DND-41 (cell line): ENCODE data around the gene EN1.

Experiments
- ATAC-seq: fragments of 200-7000 bp; cut with Tn5 transposase; 3 replicates; pipeline ENCODE4 v1.9.1; 2021; ENCODE audit warnings: low read depth; ENCODE audit not compliant: insufficient read depth
- DNase-seq: peaks from one replicate; pipeline ENCODE4 v3.0.0-alpha.2; 2020
- H2AFZ ChIP-seq: 2 replicates; pipeline ENCODE4 v1.6.0; 2012; ENCODE audit warnings: low read depth, low read length
- H3K27ac ChIP-seq: 2 replicates; pipeline ENCODE4 v1.5.1; 2012; ENCODE audit warnings: low read length, inconsistent platforms
- H3K27me3 ChIP-seq: fragments of 200-600 bp; sonication (generic); 2 replicates; pipeline ENCODE4 v1.6.0; 2012; ENCODE audit warnings: low read length, mild to moderate bottlenecking, inconsistent platforms; ENCODE audit not compliant: insufficient read depth, poor library complexity
- H3K36me3 ChIP-seq: 2 replicates; pipeline ENCODE4 v1.5.1; 2012; ENCODE audit warnings: low read length, inconsistent platforms; ENCODE audit not compliant: insufficient read depth
- H3K4me1 ChIP-seq: 2 replicates; pipeline ENCODE4 v1.5.1; 2012; ENCODE audit warnings: mild to moderate bottlenecking, low read length; ENCODE audit not compliant: insufficient read depth
- H3K4me2 ChIP-seq: 2 replicates; pipeline ENCODE4 v1.6.0; 2012; ENCODE audit warnings: mild to moderate bottlenecking, moderate library complexity, low read length, inconsistent platforms; ENCODE audit not compliant: insufficient read depth
- H3K4me3 ChIP-seq, 2 experiments: fragments of 200-600 bp in 1 of 2; shearing (Covaris generic) in 1 of 2; 2 replicates each; pipeline ENCODE4 v1.5.1; 2012 to 2016; ENCODE audit warnings: inconsistent platforms in 2 of 2, low read length in 2 of 2, mild to moderate bottlenecking in 2 of 2, low read depth in 1 of 2, moderate library complexity in 1 of 2
- H3K79me2 ChIP-seq: 2 replicates; pipeline ENCODE4 v1.6.0; 2012; ENCODE audit warnings: low read length, inconsistent platforms; ENCODE audit not compliant: insufficient read depth
- H3K9ac ChIP-seq: 2 replicates; pipeline ENCODE4 v1.6.0; 2012; ENCODE audit warnings: low read depth, mild to moderate bottlenecking, inconsistent platforms, low read length, moderate library complexity
- H3K9me3 ChIP-seq: 2 replicates; pipeline ENCODE4 v1.5.1; 2012; ENCODE audit warnings: low read length, moderate library complexity, mild to moderate bottlenecking, inconsistent platforms; ENCODE audit not compliant: insufficient read depth, severe bottlenecking
- H4K20me1 ChIP-seq: 2 replicates; pipeline ENCODE4 v1.6.0; 2012; ENCODE audit warnings: low read length; ENCODE audit not compliant: insufficient read depth
- CTCF ChIP-seq: IDR thresholded peaks from 2 replicates; pipeline ENCODE4 v1.5.1; 2012; ENCODE audit warnings: borderline replicate concordance, low read length, moderate library complexity, mild to moderate bottlenecking; ENCODE audit not compliant: poor library complexity, severe bottlenecking; ENCODE audit errors: extremely low read depth
- EZH2 ChIP-seq: IDR thresholded peaks from 3 replicates; pipeline ENCODE4 v1.6.1; 2012; ENCODE audit warnings: borderline replicate concordance, low read depth, mild to moderate bottlenecking, moderate library complexity, low read length, inconsistent platforms; ENCODE audit not compliant: severe bottlenecking

The EN1 gene

GRCh38 chr2:118835746-118836410, 11.6 kb downstream of the EN1 start:
- Histone ChIP-seq H3K9me3 (no peaks in the 10 kb centered on the region), H4K20me1 (peaks cover 3% of the 10 kb centered on the region; the same call in 1 of the 2 replicates), H3K4me2 (no peak overlapping the region), H3K79me2 (no peaks in the 10 kb centered on the region), H3K4me1 (no peaks in the 10 kb centered on the region), H3K36me3 (no peaks in the 10 kb centered on the region), H3K27ac (no peak overlapping the region), H3K27me3 (no peaks in the 10 kb centered on the region), H2AFZ (no peak overlapping the region), H3K4me3 (no peak overlapping the region), H3K9ac (no peak overlapping the region)
- TF ChIP-seq CTCF: no peak
- no peak for TF ChIP-seq EZH2
- DNase-seq: no peak
- no peak for ATAC-seq

GRCh38 chr2:118834901-118835745, 12.3 kb downstream of the EN1 start:
- H3K9ac ChIP-seq: no peak overlapping the region
- no peak overlapping the region for H3K27ac ChIP-seq
- H3K27me3 ChIP-seq: no peaks in the 10 kb centered on the region
- no peak overlapping the region for H3K4me2 ChIP-seq
- no peak for TF ChIP-seq CTCF
- TF ChIP-seq EZH2: no peak
- H3K36me3 ChIP-seq: no peaks in the 10 kb centered on the region
- DNase-seq (no peak), ATAC-seq (no peak)
- H4K20me1 ChIP-seq: peaks cover 3% of the 10 kb centered on the region; the same call in 1 of the 2 replicates
- H3K9me3 ChIP-seq: no peaks in the 10 kb centered on the region
- no peak overlapping the region for H2AFZ ChIP-seq
- no peaks in the 10 kb centered on the region for H3K79me2 ChIP-seq
- H3K4me3 ChIP-seq: no peak overlapping the region
- H3K4me1 ChIP-seq: no peaks in the 10 kb centered on the region

- no peaks in the 10 kb centered on the region for H3K27me3 ChIP-seq
- H3K9me3 ChIP-seq: no peaks in the 10 kb centered on the region
- H3K9ac ChIP-seq: no peak overlapping the region
- ATAC-seq (no peak), DNase-seq (no peak)
- TF ChIP-seq EZH2 (no peak), CTCF (no peak)
- H3K36me3 ChIP-seq: no peaks in the 10 kb centered on the region
- no peaks in the 10 kb centered on the region for H3K79me2 ChIP-seq
- peaks cover 3% of the 10 kb centered on the region; the same call in 1 of the 2 replicates for H4K20me1 ChIP-seq
- no peak overlapping the region for H3K4me2 ChIP-seq
- no peak overlapping the region for H3K27ac ChIP-seq
- no peak overlapping the region for H2AFZ ChIP-seq
- H3K4me1 ChIP-seq: no peaks in the 10 kb centered on the region
- no peak overlapping the region for H3K4me3 ChIP-seq
Measured at GRCh38 chr2:118834440-118834810, 13.0 kb downstream of the EN1 start.
